Neural crest cell (in vitro differentiated cells): Measurements from ENCODE around the gene MRPS2. TPM values are rescaled to one million over a fixed set of nuclear protein-coding genes. Genes with fewer than 3 reads are reported as not detected.
"Not testable (repeated sequence)": the region's sequence is repeated elsewhere in the genome, so short reads cannot be mapped to it uniquely, and the experiment has no call there.

ENCODE experiments used
- DNase-seq: peaks from one replicate; pipeline ENCODE4 v3.0.0; 2021; ENCODE audit warnings: low read depth, mixed read lengths, low spot score
- H3K27ac Mint-ChIP-seq: one replicate; pipeline ENCODE4 v1.8.0; 2021; ENCODE audit warnings: mild to moderate bottlenecking, mixed read lengths; ENCODE audit not compliant: unreplicated experiment
- H3K27me3 Mint-ChIP-seq: 2 replicates; pipeline ENCODE4 v1.8.0; 2021; ENCODE audit warnings: low read depth, mild to moderate bottlenecking, mixed read lengths
- H3K36me3 Mint-ChIP-seq: 2 replicates; pipeline ENCODE4 v1.8.0; 2021; ENCODE audit warnings: low read depth, mild to moderate bottlenecking, mixed read lengths
- H3K4me1 Mint-ChIP-seq: 2 replicates; pipeline ENCODE4 v1.8.0; 2021; ENCODE audit warnings: mixed read lengths
- H3K4me3 Mint-ChIP-seq: one replicate; pipeline ENCODE4 v1.8.0; 2021; ENCODE audit warnings: mild to moderate bottlenecking, mixed read lengths
- H3K9me3 Mint-ChIP-seq: 2 replicates; pipeline ENCODE4 v1.8.0; 2021; ENCODE audit warnings: mixed read lengths
- CTCF ChIP-seq: fragments of 200-600 bp; sonication (generic); conservative IDR thresholded peaks from 2 replicates; pipeline ENCODE4 v1.5.0; 2021; ENCODE audit warnings: antibody characterized with exemption, mild to moderate bottlenecking
- total RNA-seq: library from RNA; stranded (reverse); gene quantifications from 2 replicates; pipeline ENCODE4 v1.2.1, GENCODE V29; 2021

The MRPS2 gene
- total RNA-seq, 1 donor from 2014 or later = 60.6 TPM

- Mint-ChIP-seq H3K9me3 (no peaks in the 10 kb centered on the region), H3K4me1 (peaks cover 4% of the 10 kb centered on the region)
- TF ChIP-seq CTCF = no peak
Observed at GRCh38 chr9:135524130-135524861, 23.8 kb downstream of the MRPS2 start.

GRCh38 chr9:135525241-135526088 is 25.0 kb downstream of the MRPS2 start:
- no peaks in the 10 kb centered on the region for H3K36me3 Mint-ChIP-seq
- H3K27ac Mint-ChIP-seq = no peak overlapping the region
- no peaks in the 10 kb centered on the region for H3K9me3 Mint-ChIP-seq
- H3K4me1 Mint-ChIP-seq = peaks cover 7% of the 10 kb centered on the region
- DNase-seq = no peak
- no peak overlapping the region for H3K4me3 Mint-ChIP-seq
- H3K27me3 Mint-ChIP-seq = no peaks in the 10 kb centered on the region
- no peak for TF ChIP-seq CTCF

More at GRCh38 chr9:135524130-135524861, 23.8 kb downstream of the MRPS2 start:
- Mint-ChIP-seq H3K27me3 (no peaks in the 10 kb centered on the region), H3K27ac (no peak overlapping the region), H3K4me3 (no peak overlapping the region), H3K36me3 (no peaks in the 10 kb centered on the region)
- DNase-seq = no peak

- Mint-ChIP-seq H3K4me3 (no peak overlapping the region), H3K9me3 (no peaks in the 10 kb centered on the region), H3K4me1 (peaks cover 8% of the 10 kb centered on the region), H3K36me3 (no peaks in the 10 kb centered on the region), H3K27ac (no peak overlapping the region), H3K27me3 (no peaks in the 10 kb centered on the region)
- TF ChIP-seq CTCF = no peak
- no peak for DNase-seq
Observed at GRCh38 chr9:135526089-135526729, 25.7 kb downstream of the MRPS2 start.

GRCh38 chr9:135526730-135527571 is 26.5 kb downstream of the MRPS2 start:
- TF ChIP-seq CTCF = no peak
- no peak overlapping the region for H3K27ac Mint-ChIP-seq
- no peaks in the 10 kb centered on the region for H3K27me3 Mint-ChIP-seq
- H3K36me3 Mint-ChIP-seq = no peaks in the 10 kb centered on the region
- H3K4me1 Mint-ChIP-seq = peaks cover 8% of the 10 kb centered on the region
- no peaks in the 10 kb centered on the region for H3K9me3 Mint-ChIP-seq
- no peak for DNase-seq
- H3K4me3 Mint-ChIP-seq = no peak overlapping the region

GRCh38 chr9:135528842-135529435 is 28.5 kb downstream of the MRPS2 start:
- not testable (repeated sequence) for H3K9me3 Mint-ChIP-seq, H3K27ac Mint-ChIP-seq, H3K27me3 Mint-ChIP-seq, H3K36me3 Mint-ChIP-seq, DNase-seq, H3K4me3 Mint-ChIP-seq, H3K4me1 Mint-ChIP-seq
